ENCODE measurements around the gene COL21A1.
A peak's percentile ranks its signal among the peaks of the same experiment; 100 is the strongest.
"Not testable (repeated sequence)": the region's sequence is repeated elsewhere in the genome, so short reads cannot be mapped to it uniquely, and the experiment has no call there.

The COL21A1 gene

DNA sequence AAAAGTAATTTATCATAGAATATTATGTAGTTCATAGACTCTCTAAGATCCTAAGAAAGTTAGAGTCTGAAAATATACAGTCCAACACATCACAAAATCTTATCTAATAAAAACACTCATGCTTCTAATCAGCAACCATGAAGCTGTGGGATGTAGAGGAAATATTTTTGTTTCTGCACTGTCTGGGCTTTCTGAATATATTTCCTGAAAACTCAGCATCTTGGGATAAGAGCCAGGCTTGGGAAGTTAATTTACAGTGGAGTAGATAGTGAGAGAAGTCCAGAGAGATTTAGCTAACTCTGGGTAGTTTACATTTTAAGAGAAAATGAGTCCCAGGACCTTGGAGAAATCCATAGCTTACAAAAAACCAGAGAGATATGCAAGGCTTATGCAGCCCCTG is 221.6 kb downstream of the COL21A1 start:
- Histone ChIP-seq H3K27ac (no peak overlapping the region), H3K4me3 (no peak overlapping the region), H3K4me2 (no peak overlapping the region), H3K9me3 (replicated peaks in 1 of 11) (peaks cover 0 to 14% (median 0%) of the 10 kb centered on the region in 11 experiments; a peak in 3 of 22 replicates), H4K20me1 (no peaks in the 10 kb centered on the region), H3K4me1 (peaks cover 0 to 8% (median 0%) of the 10 kb centered on the region in 10 experiments; a peak in 4 of 20 replicates), H3K27me3 (no peaks in the 10 kb centered on the region), H3K36me3 (no peaks in the 10 kb centered on the region), H3K9ac (no peak overlapping the region)
- TF ChIP-seq Cebpa-rat (IDR thresholded peaks at IDR 0.05), result no peak

- Histone ChIP-seq H3K9ac (no peak overlapping the region), H3K4me2 (no peak overlapping the region), H3K9me3 (replicated peaks in 1 of 11) (peaks cover 0 to 9% (median 0%) of the 10 kb centered on the region in 11 experiments; a peak in 3 of 22 replicates), H3K4me3 (no peak overlapping the region), H3K36me3 (no peaks in the 10 kb centered on the region), H3K27me3 (no peaks in the 10 kb centered on the region), H3K27ac (no peak overlapping the region), H3K4me1 (peaks cover 0 to 8% (median 0%) of the 10 kb centered on the region in 10 experiments; a peak in 4 of 20 replicates), H4K20me1 (no peaks in the 10 kb centered on the region)
- TF ChIP-seq Cebpa-rat (IDR thresholded peaks at IDR 0.05), result no peak
These were observed 222.4 kb downstream of the COL21A1 start for GRCh38 chr6:56024931-56025330.

DNA sequence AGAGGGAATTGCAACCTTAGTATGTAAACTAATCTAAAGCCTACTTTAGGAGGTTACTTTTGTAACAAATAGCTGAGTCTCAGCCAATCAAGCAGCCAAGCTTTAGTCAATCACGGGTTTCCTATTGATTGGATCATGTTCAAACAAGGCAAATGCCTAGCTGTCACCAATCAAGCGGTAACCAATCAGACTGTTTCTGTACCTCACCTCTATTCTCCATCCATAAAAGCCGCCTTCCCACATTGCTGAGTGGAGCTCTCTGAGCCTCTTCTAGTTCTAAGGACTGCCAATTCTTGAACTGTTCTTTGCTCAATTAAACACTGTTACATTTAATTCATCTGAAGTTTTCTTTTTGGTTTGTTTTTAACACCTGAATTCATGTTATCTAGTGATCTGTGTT is 223.6 kb downstream of the COL21A1 start:
- Histone ChIP-seq H3K4me2 (no peak overlapping the region), H3K4me1 (peaks cover 0 to 8% (median 0%) of the 10 kb centered on the region in 10 experiments; a peak in 4 of 20 replicates), H3K27ac (no peak overlapping the region), H3K4me3 (no peak overlapping the region), H3K9ac (no peak overlapping the region), H3K36me3 (no peaks in the 10 kb centered on the region), H3K27me3 (no peaks in the 10 kb centered on the region), H3K9me3 (replicated peaks in 1 of 11) (0 out of 22 replicates have a peak, but pooled peaks cover 0 to 7% (median 0%) of the 10 kb centered on the region in 11 experiments), H4K20me1 (no peaks in the 10 kb centered on the region)
- TF ChIP-seq Cebpa-rat (IDR thresholded peaks at IDR 0.05), result no peak

DNA sequence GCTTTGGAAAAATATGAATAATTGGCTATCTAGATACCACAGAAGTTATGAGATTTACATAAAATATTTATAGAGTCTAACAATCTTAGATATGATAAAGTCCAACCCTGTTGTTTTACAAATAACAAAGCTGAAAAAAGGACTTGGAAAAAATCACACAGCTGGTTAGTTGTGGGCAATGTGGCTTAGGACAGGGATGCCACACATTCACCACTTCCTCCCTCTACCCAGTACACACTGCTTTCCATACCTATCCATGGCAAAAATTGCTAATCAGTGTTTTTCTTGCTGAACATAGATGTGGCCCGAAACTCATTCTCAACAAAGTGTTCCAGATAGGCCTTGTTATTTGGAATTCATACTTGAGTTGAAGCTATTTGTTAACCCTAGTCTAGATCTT is 224.7 kb downstream of the COL21A1 start:
- H3K9me3 ChIP-seq (replicated peaks in 1 of 11), result 0 out of 22 replicates have a peak, but pooled peaks cover 0 to 7% (median 0%) of the 10 kb centered on the region in 11 experiments
- no peaks in the 10 kb centered on the region for H4K20me1 ChIP-seq
- no peak overlapping the region for H3K27ac ChIP-seq
- no peak for TF ChIP-seq Cebpa-rat (IDR thresholded peaks at IDR 0.05)
- peaks cover 0 to 8% (median 0%) of the 10 kb centered on the region in 10 experiments; a peak in 4 of 20 replicates for H3K4me1 ChIP-seq
- no peak overlapping the region for H3K4me3 ChIP-seq
- no peaks in the 10 kb centered on the region for H3K36me3 ChIP-seq
- H3K4me2 ChIP-seq, result peak overlapping the region in 4 of 11 experiments; percentile 15 to 47 (median 26); a peak in 4 of 22 replicates
- H3K9ac ChIP-seq, result no peak overlapping the region
- no peaks in the 10 kb centered on the region for H3K27me3 ChIP-seq

DNA sequence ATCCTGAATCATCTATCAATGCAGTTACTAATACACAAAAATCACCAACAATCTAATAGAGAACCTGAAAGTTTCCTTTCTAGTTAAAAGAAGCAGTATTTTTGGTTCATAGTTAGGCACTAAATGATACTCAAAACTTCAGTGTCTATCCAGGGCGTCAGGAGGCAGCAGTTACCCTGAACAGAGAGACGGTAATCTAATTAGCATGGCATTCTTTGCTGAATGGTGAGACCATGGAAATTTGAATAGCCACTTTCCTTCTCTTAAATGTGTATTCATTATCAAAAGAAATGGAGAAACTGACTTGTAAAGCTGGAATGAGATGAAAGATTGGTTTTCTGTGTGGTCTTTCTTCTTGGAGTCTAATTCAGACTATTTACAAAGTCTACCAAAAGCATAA is 225.4 kb downstream of the COL21A1 start:
- TF ChIP-seq Cebpa-rat (IDR thresholded peaks at IDR 0.05), result no peak
- Histone ChIP-seq H3K9ac (no peak overlapping the region), H3K4me2 (no peak overlapping the region)

DNA sequence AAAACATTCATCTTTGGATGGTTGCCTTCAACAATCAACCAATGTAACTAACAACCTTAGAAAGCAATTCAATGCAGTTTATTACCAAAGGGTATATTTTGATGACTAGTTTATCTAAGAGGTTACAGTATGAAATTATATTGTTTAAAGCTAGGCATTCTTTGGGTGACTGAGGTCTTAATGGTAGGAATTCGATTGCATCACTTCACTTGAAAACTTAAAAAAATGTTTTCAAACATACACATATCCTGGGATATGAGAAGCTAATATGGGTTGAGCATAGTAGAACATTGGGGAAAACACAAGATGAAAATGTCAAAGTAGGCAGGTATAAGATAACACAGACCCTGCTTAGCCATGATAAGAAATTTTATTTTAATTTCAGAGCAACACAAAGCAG is 227.4 kb downstream of the COL21A1 start:
- no peak for TF ChIP-seq Cebpa-rat (IDR thresholded peaks at IDR 0.05)
- no peak overlapping the region for H3K4me2 ChIP-seq
- no peaks in the 10 kb centered on the region for H3K36me3 ChIP-seq
- H3K4me3 ChIP-seq, result no peak overlapping the region
- 0 out of 22 replicates have a peak, but pooled peaks cover 0 to 7% (median 0%) of the 10 kb centered on the region in 11 experiments for H3K9me3 ChIP-seq (replicated peaks in 1 of 11)
- no peaks in the 10 kb centered on the region for H3K27me3 ChIP-seq
- peaks cover 0 to 8% (median 0%) of the 10 kb centered on the region in 10 experiments; a peak in 4 of 20 replicates for H3K4me1 ChIP-seq
- no peak overlapping the region for H3K27ac ChIP-seq
- no peak overlapping the region for H3K9ac ChIP-seq
- H4K20me1 ChIP-seq, result no peaks in the 10 kb centered on the region

More for the DNA sequence above, 225.4 kb downstream of the COL21A1 start:
- Histone ChIP-seq H3K4me3 (no peak overlapping the region), H3K27me3 (no peaks in the 10 kb centered on the region), H3K9me3 (replicated peaks in 1 of 11) (0 out of 22 replicates have a peak, but pooled peaks cover 0 to 7% (median 0%) of the 10 kb centered on the region in 11 experiments), H3K4me1 (peaks cover 0 to 8% (median 0%) of the 10 kb centered on the region in 10 experiments; a peak in 4 of 20 replicates), H4K20me1 (no peaks in the 10 kb centered on the region), H3K36me3 (no peaks in the 10 kb centered on the region), H3K27ac (no peak overlapping the region)

DNA sequence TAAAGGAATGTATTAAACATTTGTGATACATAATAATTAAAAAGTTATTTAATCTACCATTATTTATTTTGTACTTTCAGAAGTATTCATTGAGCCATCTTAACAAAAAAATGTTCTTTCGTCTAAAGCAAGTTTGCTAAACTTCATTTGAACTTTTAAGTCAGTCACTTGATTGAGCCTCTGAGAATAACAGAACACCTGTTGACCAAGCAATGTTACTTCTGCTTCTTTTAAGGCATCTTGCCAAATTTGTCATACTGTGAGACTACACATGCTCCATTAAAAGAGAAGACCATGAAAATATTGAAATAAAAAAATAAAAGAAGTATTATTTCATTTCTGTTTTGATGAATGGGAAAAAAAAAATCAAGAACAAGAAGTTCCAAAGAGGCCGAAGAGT is 230.2 kb downstream of the COL21A1 start:
- Histone ChIP-seq H3K27me3 (no peaks in the 10 kb centered on the region), H3K4me3 (no peak overlapping the region), H3K27ac (no peak overlapping the region), H3K9me3 (replicated peaks in 1 of 11) (0 out of 22 replicates have a peak, but pooled peaks cover 0 to 7% (median 0%) of the 10 kb centered on the region in 11 experiments), H3K9ac (no peak overlapping the region), H3K4me1 (peaks cover 0 to 1% (median 0%) of the 10 kb centered on the region in 10 experiments; a peak in 1 of 20 replicates), H3K4me2 (no peak overlapping the region), H4K20me1 (no peaks in the 10 kb centered on the region), H3K36me3 (no peaks in the 10 kb centered on the region)
- TF ChIP-seq Cebpa-rat (IDR thresholded peaks at IDR 0.05), result no peak

- not testable (repeated sequence) for H3K4me3 ChIP-seq; H3K4me2 ChIP-seq; H3K9ac ChIP-seq; H4K20me1 ChIP-seq; H3K27me3 ChIP-seq; H3K27ac ChIP-seq; H3K4me1 ChIP-seq; H3K36me3 ChIP-seq; H3K9me3 ChIP-seq (replicated peaks in 1 of 11)
These were observed 233.3 kb downstream of the COL21A1 start for GRCh38 chr6:56014039-56014438.

DNA sequence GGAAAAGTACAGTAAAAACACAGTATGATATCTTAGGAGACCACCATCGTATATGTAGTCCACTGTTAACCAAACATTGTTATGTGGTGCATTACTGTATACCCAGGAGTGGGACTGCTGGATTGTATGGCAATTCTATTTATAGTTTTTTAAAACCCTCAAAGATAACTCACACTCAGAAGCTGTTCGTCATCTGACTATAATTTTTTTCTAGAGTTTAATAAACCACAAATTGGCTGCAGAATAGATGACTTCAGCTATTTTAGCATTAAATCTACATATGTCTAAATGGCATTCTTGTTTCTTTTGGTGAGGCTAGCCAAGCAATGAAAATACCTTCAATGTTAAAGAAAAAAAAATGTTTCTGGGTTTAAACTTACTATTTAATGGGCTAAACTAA is 237.7 kb downstream of the COL21A1 start:
- no peak overlapping the region for H3K27ac ChIP-seq

More for the DNA sequence above, 237.7 kb downstream of the COL21A1 start:
- Histone ChIP-seq H3K4me3 (no peak overlapping the region), H4K20me1 (no peaks in the 10 kb centered on the region), H3K4me1 (peaks cover 12 to 17% (median 16%) of the 10 kb centered on the region in 10 experiments; a peak in 18 of 20 replicates), H3K9ac (no peak overlapping the region), H3K36me3 (no peaks in the 10 kb centered on the region), H3K9me3 (replicated peaks in 1 of 11) (peaks cover 0 to 6% (median 0%) of the 10 kb centered on the region in 11 experiments; a peak in 2 of 22 replicates), H3K4me2 (no peak overlapping the region), H3K27me3 (no peaks in the 10 kb centered on the region)
- TF ChIP-seq Cebpa-rat (IDR thresholded peaks at IDR 0.05), result no peak
